SU-DHL-6 (cell line): ENCODE measurements around the gene KCNH8.

Experiments
- H2AFZ ChIP-seq: fragments of 200-600 bp; sonication (generic); 2 replicates; pipeline ENCODE4 v1.6.1; 2014; ENCODE audit warnings: low read depth, mild to moderate bottlenecking, moderate library complexity, mixed read lengths, antibody characterized with exemption, low read length; ENCODE audit not compliant: severe bottlenecking
- H3F3A ChIP-seq: fragments of 200-600 bp; shearing (Covaris generic); 2 replicates; pipeline ENCODE4 v1.6.0; 2016; ENCODE audit warnings: antibody characterized with exemption, mild to moderate bottlenecking; ENCODE audit not compliant: insufficient read depth
- H3K27ac ChIP-seq: fragments of 200-600 bp; sonication (generic); 2 replicates; pipeline ENCODE4 v1.5.1; 2016; ENCODE audit warnings: low read depth, mild to moderate bottlenecking, low read length, moderate library complexity, mixed read lengths
- H3K27me3 ChIP-seq: fragments of 200-600 bp; sonication (generic), shearing (Covaris generic); 2 replicates; pipeline ENCODE4 v1.6.0; 2014; ENCODE audit warnings: mild to moderate bottlenecking, low read length
- H3K36me3 ChIP-seq: fragments of 200-600 bp; sonication (generic); 2 replicates; pipeline ENCODE4 v1.6.1; 2014; ENCODE audit warnings: mild to moderate bottlenecking, low read length, mixed read lengths
- H3K4me2 ChIP-seq: fragments of 300-600, 200-600 bp; shearing (Covaris generic), sonication (generic); 2 replicates; pipeline ENCODE4 v1.6.0; 2014; ENCODE audit warnings: low read length, low read depth, mild to moderate bottlenecking; ENCODE audit not compliant: poor library complexity, severe bottlenecking
- H3K4me3 ChIP-seq: fragments of 200-600 bp; sonication (generic); 2 replicates; pipeline ENCODE4 v1.5.1; 2014; ENCODE audit warnings: antibody characterized with exemption, low read length, mild to moderate bottlenecking, mixed read lengths; ENCODE audit not compliant: insufficient read depth, poor library complexity, severe bottlenecking
- H3K79me2 ChIP-seq: fragments of 200-600 bp; sonication (generic); 2 replicates; pipeline ENCODE4 v1.6.1; 2014; ENCODE audit warnings: mild to moderate bottlenecking, low read length, moderate library complexity; ENCODE audit not compliant: insufficient read depth
- H3K9ac ChIP-seq: fragments of 200-600 bp; sonication (generic); 2 replicates; pipeline ENCODE4 v1.7.0; 2014; ENCODE audit warnings: mild to moderate bottlenecking, low read length
- H3K9me2 ChIP-seq: fragments of 200-600 bp; sonication (generic); replicated peaks from 2 replicates; pipeline ENCODE4 v1.6.1; 2014; ENCODE audit warnings: low read length; ENCODE audit not compliant: insufficient read depth
- H3K9me3 ChIP-seq: fragments of 200-600 bp; sonication (generic); 2 replicates; pipeline ENCODE4 v1.6.1; 2014; ENCODE audit warnings: low read length, mixed read lengths; ENCODE audit not compliant: insufficient read depth
- H4K20me1 ChIP-seq: fragments of 200-600 bp; sonication (generic); 2 replicates; pipeline ENCODE4 v1.6.1; 2014; ENCODE audit warnings: low read depth, mild to moderate bottlenecking, antibody characterized with exemption, low read length, moderate library complexity, mixed read lengths
- CTCF ChIP-seq: fragments of 200-600 bp; sonication (generic); IDR thresholded peaks from one replicate; pipeline ENCODE4 v1.5.1; 2017; ENCODE audit warnings: antibody characterized with exemption, mild to moderate bottlenecking, low read length, moderate library complexity; ENCODE audit not compliant: insufficient read depth, poor library complexity, severe bottlenecking
- EZH2phosphoT487 ChIP-seq: fragments of 200-600 bp; sonication (generic), shearing (Covaris generic); conservative IDR thresholded peaks from 2 replicates; pipeline ENCODE4 v1.6.1; 2018; ENCODE audit warnings: mild to moderate bottlenecking, antibody characterized with exemption, low read length, moderate library complexity, mixed read lengths

Gene KCNH8

GRCh38 chr3:19190126-19190525 is 41.8 kb downstream of the KCNH8 start:
- Histone ChIP-seq H3K79me2 (no peaks in the 10 kb centered on the region), H3K36me3 (no peaks in the 10 kb centered on the region), H3K4me2 (no peak overlapping the region), H3K9me3 (no peaks in the 10 kb centered on the region), H3K9me2 (no peaks in the 10 kb centered on the region), H4K20me1 (no peaks in the 10 kb centered on the region), H3K27me3 (no peaks in the 10 kb centered on the region), H3K27ac (no peak overlapping the region), H3K4me3 (no peak overlapping the region), H3K9ac (no peak overlapping the region), H3F3A (no peaks in the 10 kb centered on the region), H2AFZ (no peak overlapping the region)
- TF ChIP-seq CTCF, result no peak
- TF ChIP-seq EZH2phosphoT487, result no peak

- Histone ChIP-seq H3K27ac (no peak overlapping the region), H4K20me1 (no peaks in the 10 kb centered on the region), H3K9ac (no peak overlapping the region), H3K4me3 (no peak overlapping the region), H3K27me3 (no peaks in the 10 kb centered on the region), H3F3A (no peaks in the 10 kb centered on the region), H3K79me2 (no peaks in the 10 kb centered on the region), H3K9me3 (no peaks in the 10 kb centered on the region), H3K4me2 (no peak overlapping the region), H3K36me3 (no peaks in the 10 kb centered on the region), H3K9me2 (no peaks in the 10 kb centered on the region), H2AFZ (no peak overlapping the region)
- TF ChIP-seq CTCF (no peak), EZH2phosphoT487 (no peak)
These were observed 42.3 kb downstream of the KCNH8 start for GRCh38 chr3:19190602-19191001.

GRCh38 chr3:19199131-19199530 is 50.8 kb downstream of the KCNH8 start:
- H3K9me3 ChIP-seq, result no peaks in the 10 kb centered on the region

More at GRCh38 chr3:19199131-19199530, 50.8 kb downstream of the KCNH8 start:
- no peaks in the 10 kb centered on the region for H3K9me2 ChIP-seq
- H3K27me3 ChIP-seq, result no peaks in the 10 kb centered on the region
- no peaks in the 10 kb centered on the region for H4K20me1 ChIP-seq
- no peaks in the 10 kb centered on the region for H3K79me2 ChIP-seq
- no peak overlapping the region for H3K9ac ChIP-seq
- TF ChIP-seq EZH2phosphoT487, result no peak
- TF ChIP-seq CTCF, result no peak
- H2AFZ ChIP-seq, result no peak overlapping the region
- H3K4me2 ChIP-seq, result no peak overlapping the region
- no peaks in the 10 kb centered on the region for H3F3A ChIP-seq
- H3K27ac ChIP-seq, result no peak overlapping the region
- no peak overlapping the region for H3K4me3 ChIP-seq
- H3K36me3 ChIP-seq, result no peaks in the 10 kb centered on the region
